DMS53 (cell line): ENCODE results near the gene FSD2.
A peak's percentile ranks its signal among the peaks of the same experiment; 100 is the strongest.

Experiments used
- DNase-seq: peaks from one replicate; lab custom pipeline; 2025; lab: John Stamatoyannopoulos, UW

FSD2 gene

DNA sequence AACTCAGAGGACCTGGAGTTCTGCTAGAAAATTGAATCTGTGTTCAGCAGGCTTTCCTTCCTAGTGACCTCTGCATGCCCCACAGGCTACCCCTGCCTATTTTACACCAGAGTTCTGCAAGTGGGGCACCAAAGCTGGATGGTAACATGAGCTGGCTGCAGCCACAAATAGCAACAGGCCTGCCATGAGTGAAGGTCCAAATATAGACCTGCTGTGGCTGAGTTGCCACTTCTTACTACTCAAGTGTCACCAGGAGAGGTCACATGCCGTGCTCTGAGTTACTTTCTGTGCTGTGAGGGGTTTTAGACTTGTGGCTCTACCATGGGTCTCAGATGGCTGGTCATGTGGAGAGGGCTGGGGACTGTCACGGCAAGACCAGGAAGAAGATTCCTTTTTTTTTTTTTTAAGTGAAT, at the start of gene FSD2:
Gene FSD2, minus strand, starts transcription at position 76 of the 413 bp plus-strand sequence. CDS start 18,679 bp downstream, outside the sequence.
- peak; percentile 67 for DNase-seq

- no peak for DNase-seq
Measured at GRCh38 chr15:82854554-82854953, 48.7 kb upstream of the FSD2 start.

DNA sequence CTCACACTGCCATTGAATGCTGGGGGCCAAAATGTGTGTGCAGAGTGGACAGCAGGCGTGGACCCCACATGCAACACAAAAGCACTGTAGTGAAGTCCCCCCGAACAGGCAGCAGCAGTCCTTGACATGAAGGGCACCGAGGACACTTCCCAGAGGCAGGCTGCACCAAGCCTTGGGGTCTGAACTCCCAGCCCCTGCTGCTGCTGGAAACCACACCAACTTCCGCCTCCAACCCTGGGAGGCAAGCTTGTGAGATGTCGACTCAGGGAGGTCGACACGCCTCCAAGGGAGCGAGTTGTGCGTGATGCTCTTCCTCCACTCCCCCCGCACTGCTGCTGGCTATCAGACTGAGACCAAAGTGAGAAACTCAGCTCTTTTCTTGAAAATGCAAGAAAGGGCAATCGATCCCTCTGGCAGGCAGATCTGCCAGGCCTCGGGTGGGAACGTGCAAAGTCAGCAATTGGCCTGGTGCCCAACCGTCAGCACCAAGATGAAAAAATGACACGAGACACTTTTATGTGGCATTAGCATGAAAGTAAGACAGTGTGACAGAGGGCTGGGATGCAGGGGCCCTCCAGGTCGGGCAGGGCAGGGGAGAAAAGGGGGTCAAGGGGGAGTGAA, 47.2 kb upstream of the FSD2 start:
- DNase-seq: no peak

GRCh38 chr15:82851981-82852511, 46.2 kb upstream of the FSD2 start:
- DNase-seq: no peak

- no peak for DNase-seq
Measured at GRCh38 chr15:82851306-82851850, 45.5 kb upstream of the FSD2 start.

DNA sequence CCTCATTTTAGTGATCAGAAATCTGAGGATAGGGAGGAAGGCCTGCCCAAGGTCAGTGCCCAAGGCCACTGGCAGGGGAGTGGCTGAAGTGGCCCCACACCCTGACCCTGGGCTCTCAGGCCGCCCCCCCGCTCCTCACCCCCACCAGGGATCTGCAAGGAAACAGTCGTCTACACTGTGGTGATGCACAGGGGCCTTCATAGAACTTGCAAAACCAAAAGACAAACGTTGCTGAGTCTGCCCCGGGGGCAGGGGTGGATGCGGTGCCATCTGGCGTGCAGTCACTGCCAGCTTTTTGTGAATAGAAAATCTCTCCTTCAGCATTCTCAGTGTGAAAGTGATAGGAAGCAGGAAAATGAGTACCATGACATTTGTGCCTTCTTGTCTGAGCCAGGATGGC, 44.9 kb upstream of the FSD2 start:
- DNase-seq: no peak

DNA sequence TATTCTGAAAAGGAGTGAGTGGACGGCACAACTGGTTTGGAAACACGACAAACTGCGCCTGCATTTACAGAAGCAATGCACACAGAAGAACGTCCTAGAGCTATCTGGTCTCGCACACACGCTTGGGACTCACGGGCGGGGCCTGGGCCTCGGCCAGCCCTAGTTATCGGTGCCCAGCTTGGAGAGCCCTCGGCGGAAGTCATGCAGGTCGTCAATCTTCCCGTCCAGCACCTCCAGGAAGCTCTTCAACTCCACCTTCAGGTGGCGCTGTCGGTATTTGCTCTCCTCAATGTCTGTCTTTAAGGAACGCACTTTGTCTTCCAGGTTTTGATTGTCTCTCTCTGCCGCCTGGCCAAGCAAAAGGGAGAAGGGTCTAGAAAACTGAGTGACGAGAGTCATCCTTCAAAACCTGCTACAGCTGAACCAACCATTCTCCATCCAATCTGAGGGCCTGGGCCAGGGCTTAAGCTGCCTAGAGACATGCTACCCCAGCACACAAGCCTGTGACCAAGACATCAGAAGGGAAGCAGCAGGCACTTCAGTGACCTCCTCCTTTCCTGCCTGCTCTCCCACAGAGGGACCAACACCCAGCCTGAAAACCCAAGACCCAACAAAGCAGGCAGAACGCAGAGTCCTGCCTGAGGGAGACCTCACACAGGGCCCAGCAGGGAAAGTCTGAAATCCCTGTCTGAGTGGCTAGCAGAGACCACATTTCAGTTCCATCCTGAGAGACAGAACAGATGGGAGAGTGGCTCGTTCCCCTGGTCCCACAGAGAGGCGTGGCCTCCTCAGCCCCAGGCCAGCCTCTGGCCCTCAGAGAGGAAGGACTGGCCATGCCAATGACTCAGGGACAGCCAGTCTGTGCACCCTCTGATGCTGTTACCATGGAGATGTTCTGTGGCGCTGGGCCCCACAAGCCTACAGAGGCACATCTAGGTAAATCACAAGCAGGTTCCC, 44.0 kb upstream of the FSD2 start:
- DNase-seq: peak; percentile 92

DNA sequence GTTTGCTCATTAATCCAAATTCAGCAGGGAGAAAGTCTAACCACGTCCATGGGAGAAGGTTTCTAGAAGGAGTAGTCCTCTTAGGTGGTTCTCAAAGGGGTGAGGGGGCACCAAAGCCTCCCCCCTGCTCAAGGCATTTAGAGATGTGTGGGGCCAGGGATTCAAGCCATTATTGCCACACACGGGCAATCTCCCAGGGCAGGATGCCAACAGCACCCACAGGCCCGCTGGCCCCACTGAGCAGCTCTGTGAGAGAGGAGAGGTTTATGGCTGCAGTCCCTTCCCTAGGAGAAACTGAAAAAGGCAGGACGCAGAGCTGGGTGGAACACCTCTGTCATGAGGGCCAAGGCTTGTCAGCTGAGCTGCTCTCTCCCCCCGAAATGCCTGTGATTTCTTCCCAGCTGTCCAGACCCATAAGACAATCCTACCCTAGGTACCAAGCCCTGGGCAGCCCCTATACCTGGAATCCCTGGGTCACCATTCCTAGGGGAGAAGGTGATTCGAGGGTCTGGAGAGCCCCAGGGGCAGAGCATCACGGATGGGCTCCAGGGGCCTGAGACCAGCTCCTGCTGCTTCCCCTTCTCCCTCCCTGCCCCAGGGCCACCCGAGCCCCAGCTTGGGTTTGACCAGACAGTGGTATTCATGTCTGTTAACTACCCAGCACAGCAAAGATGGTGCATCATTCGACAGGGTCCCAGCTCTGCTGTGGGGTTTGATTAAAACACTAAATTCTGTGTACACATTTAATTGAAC, 42.5 kb upstream of the FSD2 start:
- DNase-seq: no peak

GRCh38 chr15:82847703-82848102, 41.8 kb upstream of the FSD2 start:
- no peak for DNase-seq

DNA sequence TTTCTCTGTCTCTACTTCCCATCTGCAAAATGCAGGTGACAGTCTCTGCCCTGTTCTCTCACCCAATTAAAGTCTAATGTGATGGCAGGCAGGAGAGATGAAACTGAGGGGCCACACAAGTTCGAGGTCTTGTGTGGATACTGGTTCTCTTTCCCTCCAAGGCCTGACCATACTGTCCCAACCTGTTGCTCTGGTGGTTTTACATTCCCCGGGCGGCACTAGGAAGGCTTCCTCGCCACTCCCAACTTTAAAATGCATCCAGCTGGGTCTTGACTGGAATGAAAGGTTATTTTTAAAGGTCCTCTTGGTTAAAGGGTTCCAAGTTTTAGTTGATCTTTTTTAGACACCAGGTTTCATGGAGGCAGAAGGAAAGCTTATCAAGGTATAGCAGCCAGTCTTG, 40.8 kb upstream of the FSD2 start:
- DNase-seq: no peak

- no peak for DNase-seq
Measured at GRCh38 chr15:82845686-82846085, 39.8 kb upstream of the FSD2 start.

GRCh38 chr15:82843566-82843965, 37.7 kb upstream of the FSD2 start:
- DNase-seq: no peak

- no peak for DNase-seq
Measured at GRCh38 chr15:82840166-82840565, 34.3 kb upstream of the FSD2 start.

- no peak for DNase-seq
Measured at GRCh38 chr15:82839136-82839535, 33.3 kb upstream of the FSD2 start.

GRCh38 chr15:82838096-82838735, 32.3 kb upstream of the FSD2 start:
- DNase-seq: no peak

- no peak for DNase-seq
Measured at GRCh38 chr15:82835391-82835917, 29.6 kb upstream of the FSD2 start.

GRCh38 chr15:82833362-82833682, 27.5 kb upstream of the FSD2 start:
- DNase-seq: no peak

- DNase-seq: peak; percentile 26
Measured at GRCh38 chr15:82832601-82833361, 26.9 kb upstream of the FSD2 start.

DNA sequence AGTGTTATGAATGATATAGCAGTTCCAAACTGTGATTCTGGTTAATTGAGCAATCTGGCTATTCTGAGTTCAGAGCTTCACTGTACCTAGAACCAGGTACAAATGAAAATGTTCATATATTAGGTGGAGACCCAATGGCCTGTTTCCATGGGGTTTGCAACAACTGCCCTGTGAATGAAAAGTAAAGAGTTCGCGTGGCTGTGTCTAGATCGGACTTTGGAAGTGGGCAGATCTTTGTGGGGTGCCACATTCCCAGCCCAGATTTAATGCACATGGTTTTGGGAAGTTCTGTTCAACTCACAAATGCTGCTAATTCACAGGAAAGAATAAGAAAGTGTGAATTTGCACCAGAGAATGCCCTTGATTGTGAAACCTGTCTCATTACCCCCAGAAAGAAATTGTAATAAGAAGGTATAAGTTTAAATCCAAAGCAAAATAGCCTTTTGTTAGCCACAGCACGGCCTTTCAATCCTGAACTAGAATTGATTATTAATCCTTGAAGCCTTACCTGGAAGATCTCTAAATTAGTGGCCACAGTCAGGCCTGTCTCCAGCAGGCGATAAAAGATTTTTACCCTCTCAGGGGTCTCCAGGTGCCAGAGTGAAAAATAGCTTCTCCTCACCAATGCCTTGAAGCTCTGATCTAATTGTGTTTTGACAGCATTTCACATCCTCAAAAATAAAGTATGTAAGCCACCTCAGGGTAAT, 26.2 kb upstream of the FSD2 start:
- DNase-seq: no peak
